ENCODE data around the gene ARID3B.

Gene ARID3B

GRCh38 chr15:74564182-74564581, 23.2 kb downstream of the ARID3B start:
- DNase-seq (ENCODE audit: low read depth): no peak
- no peak for TF ChIP-seq CTCF (IDR thresholded peaks at IDR 0.05; ENCODE audit: control insufficient read depth, extremely low read depth, insufficient read depth)
- no peak overlapping the region for H3K4me3 ChIP-seq (ENCODE audit: low read depth, low read length)

- TF ChIP-seq CTCF (IDR thresholded peaks at IDR 0.05; ENCODE audit: control insufficient read depth, extremely low read depth, insufficient read depth): no peak
- H3K4me3 ChIP-seq (ENCODE audit: low read depth, low read length): no peak overlapping the region
- no peak for DNase-seq (ENCODE audit: low read depth)
These were observed 24.5 kb downstream of the ARID3B start for GRCh38 chr15:74565381-74566085.

- no peak for TF ChIP-seq CTCF (IDR thresholded peaks at IDR 0.05; ENCODE audit: control insufficient read depth, extremely low read depth, insufficient read depth)
- H3K4me3 ChIP-seq (ENCODE audit: low read depth, low read length): no peak overlapping the region
- no peak for DNase-seq (ENCODE audit: low read depth)
These were observed 27.6 kb downstream of the ARID3B start for GRCh38 chr15:74568594-74568993.

GRCh38 chr15:74569731-74570070, 28.7 kb downstream of the ARID3B start:
- TF ChIP-seq CTCF (IDR thresholded peaks at IDR 0.05; ENCODE audit: control insufficient read depth, extremely low read depth, insufficient read depth): no peak

GRCh38 chr15:74571191-74571590, 30.2 kb downstream of the ARID3B start:
- no peak for DNase-seq (ENCODE audit: low read depth)
- H3K4me3 ChIP-seq (ENCODE audit: low read depth, low read length): no peak overlapping the region
- no peak for TF ChIP-seq CTCF (IDR thresholded peaks at IDR 0.05; ENCODE audit: control insufficient read depth, extremely low read depth, insufficient read depth)

More at GRCh38 chr15:74569731-74570070, 28.7 kb downstream of the ARID3B start:
- no peak overlapping the region for H3K4me3 ChIP-seq (ENCODE audit: low read depth, low read length)
- DNase-seq (ENCODE audit: low read depth): no peak

- TF ChIP-seq CTCF (IDR thresholded peaks at IDR 0.05; ENCODE audit: control insufficient read depth, extremely low read depth, insufficient read depth): no peak
- DNase-seq (ENCODE audit: low read depth): no peak
- H3K4me3 ChIP-seq (ENCODE audit: low read depth, low read length): no peak overlapping the region
These were observed 33.0 kb downstream of the ARID3B start for GRCh38 chr15:74573987-74574386.

GRCh38 chr15:74578496-74578994, 37.5 kb downstream of the ARID3B start:
- no peak overlapping the region for H3K4me3 ChIP-seq (ENCODE audit: low read depth, low read length)
- no peak for TF ChIP-seq CTCF (IDR thresholded peaks at IDR 0.05; ENCODE audit: control insufficient read depth, extremely low read depth, insufficient read depth)
- DNase-seq (ENCODE audit: low read depth): no peak

All from LNCaP clone FGC (cell line).